ENCODE results near the gene PLXNA2.

PLXNA2 gene

DNA sequence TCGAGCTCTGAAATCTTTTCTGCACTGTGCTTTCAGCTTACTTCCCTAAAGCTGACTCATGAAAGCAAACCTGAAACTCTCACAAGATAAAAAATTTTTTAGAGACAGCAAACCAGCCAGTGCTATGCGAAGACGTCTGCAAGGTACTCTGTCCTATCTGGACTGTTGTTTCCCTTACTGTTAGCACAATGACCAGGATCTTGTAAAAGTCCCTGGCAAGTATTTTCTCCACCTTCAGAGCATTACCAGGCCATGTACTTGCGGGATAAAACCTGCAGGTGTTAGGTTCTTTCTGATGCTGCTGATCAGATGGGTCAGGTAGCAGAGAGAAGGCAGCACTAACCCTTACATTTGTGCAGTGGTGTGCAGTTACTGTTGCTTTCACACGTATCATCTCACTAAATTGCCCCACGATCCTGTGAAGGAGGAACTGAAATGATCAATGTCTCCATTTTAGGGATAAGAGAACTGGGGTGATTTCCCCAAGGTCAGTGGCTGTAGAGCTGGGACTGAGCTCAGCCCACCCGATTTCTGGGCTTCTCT is 56.6 kb downstream of the PLXNA2 start:
- FAIRE-seq (no peak), DNase-seq (ENCODE audit: insufficient read length, low spot score) (no peak)
- TF ChIP-seq, protein P1, sequence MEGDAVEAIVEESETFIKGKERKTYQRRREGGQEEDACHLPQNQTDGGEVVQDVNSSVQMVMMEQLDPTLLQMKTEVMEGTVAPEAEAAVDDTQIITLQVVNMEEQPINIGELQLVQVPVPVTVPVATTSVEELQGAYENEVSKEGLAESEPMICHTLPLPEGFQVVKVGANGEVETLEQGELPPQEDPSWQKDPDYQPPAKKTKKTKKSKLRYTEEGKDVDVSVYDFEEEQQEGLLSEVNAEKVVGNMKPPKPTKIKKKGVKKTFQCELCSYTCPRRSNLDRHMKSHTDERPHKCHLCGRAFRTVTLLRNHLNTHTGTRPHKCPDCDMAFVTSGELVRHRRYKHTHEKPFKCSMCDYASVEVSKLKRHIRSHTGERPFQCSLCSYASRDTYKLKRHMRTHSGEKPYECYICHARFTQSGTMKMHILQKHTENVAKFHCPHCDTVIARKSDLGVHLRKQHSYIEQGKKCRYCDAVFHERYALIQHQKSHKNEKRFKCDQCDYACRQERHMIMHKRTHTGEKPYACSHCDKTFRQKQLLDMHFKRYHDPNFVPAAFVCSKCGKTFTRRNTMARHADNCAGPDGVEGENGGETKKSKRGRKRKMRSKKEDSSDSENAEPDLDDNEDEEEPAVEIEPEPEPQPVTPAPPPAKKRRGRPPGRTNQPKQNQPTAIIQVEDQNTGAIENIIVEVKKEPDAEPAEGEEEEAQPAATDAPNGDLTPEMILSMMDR (IDR thresholded peaks at IDR 0.05; ENCODE audit: insufficient read depth, missing control alignments), result no peak

DNA sequence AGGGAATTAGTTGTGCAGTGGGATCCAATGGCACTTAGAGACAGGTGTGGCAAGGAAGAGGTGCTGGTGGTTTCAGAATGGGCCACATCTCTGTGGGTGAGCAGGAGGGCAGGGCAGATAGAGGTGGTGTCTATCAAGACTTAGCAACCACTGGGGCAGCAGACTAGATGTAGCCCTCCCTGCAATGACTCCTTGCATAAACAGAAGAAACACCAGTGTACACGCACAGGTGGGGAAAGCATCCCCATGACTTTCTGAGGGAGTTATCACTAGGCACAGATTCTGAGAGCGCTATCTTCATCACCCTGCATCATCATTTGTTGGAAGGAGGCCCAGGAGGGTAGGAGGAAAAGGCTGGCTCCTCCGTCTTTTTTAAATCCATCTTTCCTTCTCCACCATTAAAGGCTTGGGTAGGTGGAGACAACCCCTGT is 58.4 kb downstream of the PLXNA2 start:
- TF ChIP-seq, protein P1 (IDR thresholded peaks at IDR 0.05; ENCODE audit: insufficient read depth, missing control alignments), result no peak
- no peak for FAIRE-seq
- DNase-seq (ENCODE audit: insufficient read length, low spot score), result no peak

DNA sequence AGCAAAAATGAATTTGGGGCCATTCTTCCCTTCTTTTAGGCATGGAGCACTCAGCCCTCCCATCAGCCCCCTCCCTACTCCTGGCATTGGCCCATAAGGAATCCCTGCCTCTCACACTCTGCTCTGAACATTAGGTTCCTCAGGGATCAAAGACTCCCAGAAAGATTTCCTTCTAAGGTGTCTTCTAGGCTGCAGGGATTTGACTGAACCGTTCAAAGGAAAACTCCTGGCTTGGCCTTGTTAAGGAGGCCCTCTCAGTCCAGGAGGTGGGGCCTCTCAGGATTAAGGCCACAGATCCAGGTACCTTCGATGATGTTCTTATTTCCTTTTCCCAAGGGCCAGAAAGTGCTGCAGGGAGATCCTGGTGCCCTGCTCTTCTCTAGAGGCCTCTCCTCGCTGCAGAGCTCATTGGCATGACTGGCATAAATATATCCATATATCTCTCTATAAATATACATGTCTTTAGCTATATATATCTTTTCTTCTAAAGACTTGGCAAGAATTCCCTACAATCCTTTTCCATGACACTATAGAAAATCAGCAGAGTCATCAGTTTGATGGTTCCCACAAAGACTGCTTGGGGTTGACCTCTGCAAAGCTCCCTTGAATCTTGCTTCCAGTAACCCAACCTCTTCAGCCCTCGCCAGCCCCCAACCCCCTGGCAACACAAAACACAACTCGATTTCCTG is 59.1 kb downstream of the PLXNA2 start:
- DNase-seq (ENCODE audit: insufficient read length, low spot score) (no peak), FAIRE-seq (no peak)
- TF ChIP-seq, protein P1 (IDR thresholded peaks at IDR 0.05; ENCODE audit: insufficient read depth, missing control alignments), result no peak

DNA sequence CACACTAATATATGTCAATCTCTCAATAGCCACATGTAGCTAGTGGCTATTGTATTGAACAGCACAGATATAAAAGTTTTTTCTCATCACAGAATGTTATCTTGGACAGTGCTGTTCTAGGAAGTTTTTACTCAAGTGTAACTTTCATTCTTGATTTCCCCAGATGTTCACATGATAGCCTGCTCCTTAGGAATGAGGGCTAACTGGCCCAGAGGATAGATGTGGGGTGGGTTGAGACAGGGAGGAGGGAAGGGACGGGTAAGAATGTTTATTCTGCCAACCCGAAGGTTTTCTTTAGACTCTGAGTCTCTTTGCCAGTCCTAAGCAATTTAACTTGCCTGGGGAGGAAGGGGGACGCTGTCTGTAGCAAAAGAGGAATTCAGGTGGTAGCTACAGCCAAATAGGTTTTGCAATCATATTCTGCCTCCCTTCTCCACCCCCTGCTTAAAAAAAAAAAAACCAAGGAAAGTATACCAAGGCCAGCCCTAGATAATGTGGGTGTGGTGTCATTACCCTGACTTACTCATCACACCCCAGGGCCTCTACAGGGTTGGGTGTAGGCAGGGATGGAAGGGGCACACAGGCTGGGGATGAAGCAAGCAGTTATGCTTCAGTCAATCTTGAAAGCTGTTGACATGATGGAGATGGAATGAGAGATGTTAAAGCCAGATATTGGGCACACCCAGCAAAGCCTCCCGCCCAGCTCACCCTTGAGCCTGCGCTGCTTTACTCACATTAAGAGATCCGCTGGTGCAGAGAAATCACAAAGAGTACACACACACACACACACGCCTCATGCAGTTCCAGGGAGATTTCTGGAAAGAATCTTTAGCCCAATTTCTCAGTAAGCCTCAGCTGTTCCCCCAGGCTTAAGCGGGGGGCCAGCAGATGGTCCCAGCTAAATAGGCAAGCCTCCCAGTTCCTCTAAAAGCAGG is 59.9 kb downstream of the PLXNA2 start:
- TF ChIP-seq, protein P1 (IDR thresholded peaks at IDR 0.05; ENCODE audit: insufficient read depth, missing control alignments), result no peak
- DNase-seq (ENCODE audit: insufficient read length, low spot score) (no peak), FAIRE-seq (no peak)

DNA sequence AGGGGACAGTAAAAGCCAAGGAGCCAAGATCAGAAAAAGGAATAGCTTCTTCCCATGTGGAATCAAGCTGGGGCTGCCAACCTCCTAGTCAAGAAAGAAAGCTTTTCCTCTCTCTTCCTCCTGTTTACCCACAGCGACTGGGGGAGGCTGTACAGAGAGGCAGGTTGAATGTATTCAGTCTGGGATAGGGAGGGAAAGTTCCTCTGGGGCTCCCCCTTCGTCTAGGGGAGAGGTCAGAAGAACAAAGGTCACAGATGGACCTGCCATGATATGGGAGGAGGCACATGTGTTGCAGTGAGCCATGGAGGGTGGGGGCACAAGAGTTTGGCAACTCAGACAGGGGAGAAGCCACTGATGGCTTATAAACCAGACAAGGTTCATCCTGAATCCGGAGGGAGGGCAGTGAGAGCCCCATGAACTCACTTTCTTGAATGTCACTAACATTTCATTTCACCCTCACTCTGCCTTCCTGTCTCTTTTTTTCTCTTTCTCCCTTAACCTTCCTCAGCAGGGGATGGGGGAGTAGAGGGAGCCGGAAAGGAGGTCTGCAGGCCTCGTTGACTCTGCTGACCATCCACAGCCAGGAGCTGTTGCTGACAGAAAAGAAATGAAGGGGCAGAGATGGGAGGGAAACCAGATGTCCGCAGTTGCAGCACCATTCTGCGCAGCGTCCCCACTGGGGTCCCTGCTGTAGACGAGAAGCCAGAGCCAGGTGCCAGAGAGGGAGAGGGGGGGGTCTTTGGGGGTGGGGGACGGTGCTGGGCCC is 61.1 kb downstream of the PLXNA2 start:
- TF ChIP-seq, protein P1 (IDR thresholded peaks at IDR 0.05; ENCODE audit: insufficient read depth, missing control alignments), result no peak
- no peak for FAIRE-seq
- DNase-seq (ENCODE audit: insufficient read length, low spot score), result no peak

DNA sequence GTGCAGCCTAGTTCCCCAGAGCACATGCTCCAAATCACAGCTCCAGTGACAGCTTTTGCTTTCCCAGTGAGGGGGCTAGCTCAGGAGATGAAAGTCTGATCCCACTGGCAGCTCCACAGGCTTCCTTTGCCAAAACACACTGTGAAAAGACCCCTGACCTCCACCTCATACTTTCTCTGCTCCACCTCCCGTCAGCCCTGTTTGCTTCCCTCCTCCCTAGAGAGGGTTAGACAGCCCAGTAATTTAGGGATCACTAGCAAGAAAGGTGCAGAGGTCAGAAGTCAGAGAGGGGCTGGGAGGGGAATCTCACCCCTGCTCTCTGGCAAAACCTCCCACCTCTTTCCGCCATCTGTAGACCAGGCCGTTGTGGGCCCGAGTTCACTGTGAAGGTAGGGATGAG is 62.8 kb downstream of the PLXNA2 start:
- DNase-seq (ENCODE audit: insufficient read length, low spot score) (no peak), FAIRE-seq (no peak)
- TF ChIP-seq, protein P1 (IDR thresholded peaks at IDR 0.05; ENCODE audit: insufficient read depth, missing control alignments), result no peak
